Right hindlimb (tissue), 1 donor: ENCODE results near the gene GIMAP2.
"Not testable (repeated sequence)": the region's sequence is repeated elsewhere in the genome, so short reads cannot be mapped to it uniquely, and the experiment has no call there.

Experiments used
- DNase-seq: peaks from one replicate; pipeline ENCODE4 v3.0.0-alpha.2; 2018

The GIMAP2 gene

GRCh38 chr7:150685219-150686029 lies at the start of gene GIMAP2:
GIMAP2 (plus strand) TSS chr7:150685706; CDS start chr7:150687060, 1,354 bp downstream.
- DNase-seq = no peak

GRCh38 chr7:150641854-150642253 lies 43.7 kb upstream of the GIMAP2 start:
- DNase-seq = no peak

GRCh38 chr7:150642926-150643325 lies 42.6 kb upstream of the GIMAP2 start:
- DNase-seq = no peak

DNA sequence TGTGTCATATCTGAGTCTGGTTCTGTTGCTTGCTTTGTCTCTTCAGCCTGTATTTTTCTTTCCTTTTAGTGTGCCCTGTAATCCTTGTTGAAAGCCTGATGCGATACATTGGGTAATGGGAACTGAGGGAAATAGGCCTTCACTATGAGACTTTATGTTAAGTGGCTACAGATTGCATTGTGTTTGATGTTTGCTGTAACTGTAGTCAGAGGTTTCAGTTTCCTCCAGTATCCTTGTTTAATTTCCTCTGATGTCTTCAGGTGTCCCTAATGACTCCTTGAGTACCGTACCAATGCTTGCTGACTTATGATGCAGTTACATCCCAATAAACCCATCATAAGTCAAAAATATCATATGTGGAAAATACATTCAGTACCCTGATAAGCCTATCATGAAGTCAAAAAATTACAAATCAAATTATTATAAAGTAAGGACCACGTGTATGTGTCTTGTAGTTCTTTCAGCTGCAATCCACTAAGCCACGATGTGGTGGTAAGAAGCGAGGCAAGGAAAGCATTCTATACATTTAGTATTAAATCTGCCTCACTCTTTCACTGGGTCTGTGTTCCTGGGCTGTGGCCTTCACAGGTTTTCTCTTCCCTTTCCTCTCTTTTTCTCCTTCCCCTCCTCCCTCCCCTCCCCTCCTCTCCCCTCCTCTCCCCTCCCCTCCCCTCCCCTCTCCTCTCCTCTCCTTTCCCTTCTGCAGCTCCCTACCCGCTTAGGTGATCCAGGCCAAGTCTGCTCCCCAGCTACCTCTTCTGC lies 40.1 kb upstream of the GIMAP2 start:
- no peak for DNase-seq

GRCh38 chr7:150648353-150649079 lies 37.0 kb upstream of the GIMAP2 start:
- DNase-seq = no peak

DNA sequence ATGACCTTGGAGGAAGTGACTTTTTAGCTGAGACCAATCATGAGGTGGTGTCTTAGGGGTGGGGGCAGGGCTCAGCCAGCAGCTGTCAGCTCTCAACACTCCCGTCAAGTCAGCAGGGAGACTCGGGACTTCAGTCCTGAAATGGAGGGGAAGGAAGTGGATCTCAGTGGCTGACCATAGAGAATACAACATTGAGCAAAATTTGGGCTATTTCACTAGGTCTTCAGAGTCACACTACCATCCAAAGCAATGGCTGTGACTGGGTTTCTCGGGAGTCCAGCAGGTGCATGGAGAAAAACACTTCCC lies 36.5 kb upstream of the GIMAP2 start:
- no peak for DNase-seq

- DNase-seq = no peak
Observed at GRCh38 chr7:150654692-150655091, 30.8 kb upstream of the GIMAP2 start.

GRCh38 chr7:150656047-150656446 lies 29.5 kb upstream of the GIMAP2 start:
- no peak for DNase-seq

GRCh38 chr7:150657526-150657925 lies 28.0 kb upstream of the GIMAP2 start:
- no peak for DNase-seq

- DNase-seq = no peak
Observed at GRCh38 chr7:150660939-150661613, 24.4 kb upstream of the GIMAP2 start.

GRCh38 chr7:150662821-150663220 lies 22.7 kb upstream of the GIMAP2 start:
- not testable (repeated sequence) for DNase-seq

DNA sequence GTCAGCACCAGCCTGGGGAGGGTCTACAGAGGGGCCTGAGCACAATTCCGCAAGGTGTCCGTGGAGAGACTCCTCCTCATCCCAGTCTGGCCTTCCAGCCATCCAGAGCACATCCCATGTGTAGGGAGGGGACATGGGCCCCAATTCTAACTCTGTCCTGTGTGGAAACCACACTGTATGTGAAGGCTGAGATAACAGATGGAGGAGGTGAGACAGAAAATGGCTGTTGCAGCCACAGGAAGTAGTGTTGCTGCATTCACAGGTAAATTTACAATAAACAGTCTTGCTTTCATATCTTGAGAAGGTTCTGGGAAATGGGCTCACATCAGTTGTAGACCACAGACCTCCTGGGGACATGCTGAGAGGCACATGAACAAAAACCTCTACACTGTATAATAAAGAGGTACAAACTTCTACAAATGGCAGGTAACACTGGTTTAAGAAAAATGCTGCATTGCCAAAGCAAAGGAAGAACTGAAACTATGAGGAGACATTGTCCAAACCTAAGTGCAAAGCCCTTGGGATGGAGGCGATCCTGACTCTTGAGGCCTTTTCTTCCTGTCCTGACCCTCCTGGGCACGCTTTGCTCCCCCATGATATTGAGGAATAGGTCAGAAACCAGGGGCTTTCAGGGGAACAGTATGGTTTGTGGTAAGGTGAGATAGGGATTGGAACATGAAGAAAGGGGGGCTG lies 21.6 kb upstream of the GIMAP2 start:
- no peak for DNase-seq

DNA sequence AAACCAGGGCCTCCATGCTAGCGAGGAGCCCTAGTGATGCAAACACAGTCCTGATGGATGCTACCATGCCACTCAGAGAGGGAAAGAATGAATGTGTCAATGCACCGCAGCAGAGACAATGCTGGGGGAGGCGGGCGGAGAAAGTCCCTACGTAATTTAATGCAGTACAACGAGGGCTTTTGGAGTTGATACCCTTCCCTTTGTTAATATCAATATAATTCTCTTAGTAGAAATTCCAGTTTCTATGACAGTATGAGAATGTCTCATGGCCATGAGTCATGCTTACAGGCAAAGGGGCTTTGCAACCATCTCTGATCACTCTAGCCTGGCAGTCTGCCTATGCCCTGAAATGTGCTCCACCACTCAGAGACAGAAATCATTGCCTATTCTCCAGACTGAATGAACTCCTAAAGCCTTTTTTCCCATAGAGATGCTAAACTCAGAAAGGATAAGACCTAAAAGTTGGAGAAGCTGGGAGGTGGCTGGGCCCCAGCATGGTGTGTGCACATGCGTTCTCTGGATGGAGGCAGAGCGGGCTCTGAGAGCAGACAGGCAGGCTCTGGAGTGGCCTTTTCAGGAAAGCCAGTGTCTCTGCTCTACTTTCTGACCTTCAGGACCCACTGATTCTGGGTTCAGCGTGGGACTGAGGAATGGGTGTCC lies 20.3 kb upstream of the GIMAP2 start:
- no peak for DNase-seq

DNA sequence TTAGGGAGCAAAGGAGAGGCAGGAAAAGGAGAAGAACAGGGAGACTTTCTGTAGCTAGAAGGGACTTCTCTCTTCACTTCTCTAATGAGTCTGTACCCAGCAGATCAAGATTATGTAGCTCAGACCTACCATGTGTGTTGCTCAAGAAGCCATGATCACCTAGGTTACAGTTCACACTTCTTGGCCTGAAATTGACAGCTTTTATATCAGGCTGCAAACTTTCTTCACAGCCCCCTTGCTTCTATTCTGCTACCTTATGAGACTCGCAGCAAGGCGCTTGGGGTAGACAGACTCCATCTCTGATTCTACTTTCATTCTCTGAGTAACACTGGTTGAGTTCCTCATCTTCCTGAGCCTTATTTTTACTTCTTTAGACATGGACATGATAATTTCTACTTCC lies 19.6 kb upstream of the GIMAP2 start:
- DNase-seq = no peak

- DNase-seq = no peak
Observed at GRCh38 chr7:150666412-150666811, 19.1 kb upstream of the GIMAP2 start.

- DNase-seq = no peak
Observed at GRCh38 chr7:150668472-150668911, 17.0 kb upstream of the GIMAP2 start.

DNA sequence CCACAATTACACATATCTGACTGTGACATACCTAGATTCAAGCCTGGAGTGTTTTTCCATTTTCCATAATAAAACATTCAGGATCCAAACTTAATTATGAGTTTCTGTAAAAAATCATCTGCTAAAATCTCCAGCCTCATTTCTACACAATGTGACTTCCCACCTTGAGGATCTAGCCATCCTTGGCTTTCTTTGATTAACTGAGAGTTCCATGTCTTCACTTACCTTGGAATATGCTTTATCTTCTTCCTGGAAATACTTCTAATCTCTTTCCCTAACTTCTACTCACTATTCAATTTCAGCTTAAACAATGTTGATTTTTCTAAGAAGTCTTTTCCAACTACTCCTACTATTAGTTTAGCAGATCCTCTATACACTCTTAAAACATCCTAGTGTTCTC lies 16.5 kb upstream of the GIMAP2 start:
- DNase-seq = no peak

GRCh38 chr7:150671798-150672585 lies 13.5 kb upstream of the GIMAP2 start:
- DNase-seq = not testable (repeated sequence)

DNA sequence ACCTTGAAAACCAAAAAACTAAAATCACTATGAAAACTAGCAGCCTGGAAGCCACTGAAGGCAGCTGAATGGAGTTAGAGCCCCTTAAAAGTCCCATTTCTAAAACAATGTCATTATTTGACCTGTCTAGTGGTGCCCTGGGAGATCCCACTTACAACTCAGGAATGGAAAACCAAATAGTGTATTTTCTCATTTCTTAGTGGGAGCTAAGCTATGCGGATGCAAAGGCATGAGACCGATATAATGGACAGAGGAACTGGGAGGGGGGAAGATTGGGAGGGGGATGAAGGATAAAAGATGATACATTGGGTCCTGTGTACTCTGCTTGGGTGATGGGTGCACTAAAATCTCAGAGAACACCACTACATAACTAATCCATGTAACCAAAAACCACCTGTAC lies 9.8 kb upstream of the GIMAP2 start:
- DNase-seq = no peak

DNA sequence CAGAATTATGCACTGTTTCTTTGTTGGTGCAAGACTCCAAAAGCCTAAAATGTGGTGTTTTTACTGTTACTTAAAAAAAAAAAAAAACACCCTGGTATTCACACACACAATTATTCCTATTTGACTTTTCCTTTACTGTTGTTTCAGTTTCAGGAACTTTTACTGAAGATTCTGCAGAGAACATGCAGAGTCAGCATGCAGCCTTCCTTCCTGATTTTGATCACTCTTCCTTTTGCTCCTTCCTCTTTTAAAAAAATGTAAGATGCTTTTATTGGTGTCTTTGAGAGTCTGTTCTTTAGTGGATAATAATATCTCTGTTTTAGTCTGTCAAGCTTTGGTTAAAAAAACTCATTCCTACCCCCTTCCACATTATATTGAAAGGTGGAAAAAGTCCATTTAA lies 9.2 kb upstream of the GIMAP2 start:
- not testable (repeated sequence) for DNase-seq

DNA sequence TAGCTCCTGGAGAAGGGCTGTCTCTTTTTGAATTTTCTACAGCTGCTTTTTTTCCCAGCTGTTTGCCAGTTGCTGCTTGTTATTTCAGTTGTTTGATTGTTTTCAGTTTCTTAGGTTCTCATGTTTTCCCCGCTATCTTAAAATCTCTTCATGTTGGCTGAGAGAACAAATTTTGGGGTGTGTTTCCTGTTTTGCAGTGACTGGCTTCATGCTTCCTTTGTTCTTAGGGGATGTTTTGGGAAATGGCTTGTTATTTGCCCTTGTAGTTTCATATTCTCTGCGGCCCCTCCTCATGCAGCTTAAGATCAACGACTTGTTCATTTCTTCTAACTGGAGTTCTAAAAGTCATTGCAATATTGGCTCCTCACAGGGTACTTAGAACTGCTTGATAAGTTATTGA lies 8.7 kb upstream of the GIMAP2 start:
- DNase-seq = not testable (repeated sequence)
